Esophagus muscularis mucosa (tissue), 4 donors: Measurements from ENCODE around the gene EZH2. TPM values are rescaled to one million over a fixed set of nuclear protein-coding genes. Genes with fewer than 3 reads are reported as not detected.

Experiments used
- DNase-seq: peaks from one replicate; pipeline ENCODE4 v3.0.0-alpha.2; 2017; ENCODE audit errors: extremely low spot score
- H3K27ac ChIP-seq, 4 donors: fragments of 200-600 bp; sonication (generic); replicated peaks in 1 of 4; 1 replicate in 3 of 4; 2 replicates in 1 of 4; pipeline ENCODE4 v1.5.1; 2016 to 2019; ENCODE audit warnings: mild to moderate bottlenecking in 1 of 4
- H3K27me3 ChIP-seq, 4 donors: fragments of 200-600 bp; sonication (generic); one replicate each; pipeline versions ENCODE4 v1.5.1 to v1.6.0; 2016 to 2019
- H3K36me3 ChIP-seq, 4 donors: fragments of 200-600 bp; sonication (generic); one replicate each; pipeline ENCODE4 v1.5.1; 2016 to 2019
- H3K4me1 ChIP-seq, 4 donors: fragments of 200-600 bp; sonication (generic); one replicate each; pipeline ENCODE4 v1.5.1; 2016 to 2019
- H3K4me3 ChIP-seq, 4 donors: fragments of 200-600 bp; sonication (generic); 1 replicate in 2 of 4; 2 replicates in 2 of 4; pipeline ENCODE4 v1.5.1; 2016 to 2019; ENCODE audit warnings: mild to moderate bottlenecking in 4 of 4, moderate library complexity in 1 of 4
- H3K9me3 ChIP-seq, 4 donors: fragments of 200-600 bp; sonication (generic); 1 replicate in 3 of 4; 2 replicates in 1 of 4; pipeline ENCODE4 v1.5.1; 2016 to 2019
- CTCF ChIP-seq, 3 experiments: fragments of 200-600 bp in 2 of 3; fragments of 450-650 bp in 1 of 3; sonication (generic) in 2 of 3; IDR thresholded peaks; one replicate each; pipeline ENCODE4 v1.5.1; 2017 to 2019; ENCODE audit warnings: antibody characterized with exemption in 3 of 3, mild to moderate bottlenecking in 2 of 3, moderate library complexity in 1 of 3
- EP300 ChIP-seq: sonication (generic); formaldehyde crosslinking; IDR thresholded peaks from one replicate; pipeline ENCODE4 v1.6.1; 2017; ENCODE audit warnings: antibody characterized with exemption
- POLR2A ChIP-seq: fragments of 450-650 bp; IDR thresholded peaks from one replicate; pipeline ENCODE4 v1.6.1; 2017; ENCODE audit warnings: antibody characterized with exemption, moderate library complexity, mild to moderate bottlenecking, low read depth
- POLR2AphosphoS5 ChIP-seq, 2 donors: sonication (generic); formaldehyde crosslinking; IDR thresholded peaks; one replicate each; pipeline ENCODE4 v1.6.1; 2017; ENCODE audit warnings: antibody characterized with exemption in 2 of 2
- WGBS: methylation state at CpG from one replicate; pipeline ENCODE4 v1.1.5; 2018; 5-methylcytosine and 5-hydroxymethylcytosine counted together
- intact Hi-C: fragments of 100-400 bp; cut with DNase I; formaldehyde crosslinking; loops from one replicate; pipeline ENCODE4 v1.15.1; 2023
- total RNA-seq, 4 donors: library from RNA; depleted of rRNA; stranded (reverse); fragments of >200 nt; gene quantifications; one replicate each; pipeline versions ENCODE4 v1.1.0 to v1.2.1, GENCODE V29; 2016

Gene EZH2
- total RNA-seq, 4 donors from 2014 or later, result 0.33 to 0.52 (median 0.45) TPM; not detected in 1

DNA sequence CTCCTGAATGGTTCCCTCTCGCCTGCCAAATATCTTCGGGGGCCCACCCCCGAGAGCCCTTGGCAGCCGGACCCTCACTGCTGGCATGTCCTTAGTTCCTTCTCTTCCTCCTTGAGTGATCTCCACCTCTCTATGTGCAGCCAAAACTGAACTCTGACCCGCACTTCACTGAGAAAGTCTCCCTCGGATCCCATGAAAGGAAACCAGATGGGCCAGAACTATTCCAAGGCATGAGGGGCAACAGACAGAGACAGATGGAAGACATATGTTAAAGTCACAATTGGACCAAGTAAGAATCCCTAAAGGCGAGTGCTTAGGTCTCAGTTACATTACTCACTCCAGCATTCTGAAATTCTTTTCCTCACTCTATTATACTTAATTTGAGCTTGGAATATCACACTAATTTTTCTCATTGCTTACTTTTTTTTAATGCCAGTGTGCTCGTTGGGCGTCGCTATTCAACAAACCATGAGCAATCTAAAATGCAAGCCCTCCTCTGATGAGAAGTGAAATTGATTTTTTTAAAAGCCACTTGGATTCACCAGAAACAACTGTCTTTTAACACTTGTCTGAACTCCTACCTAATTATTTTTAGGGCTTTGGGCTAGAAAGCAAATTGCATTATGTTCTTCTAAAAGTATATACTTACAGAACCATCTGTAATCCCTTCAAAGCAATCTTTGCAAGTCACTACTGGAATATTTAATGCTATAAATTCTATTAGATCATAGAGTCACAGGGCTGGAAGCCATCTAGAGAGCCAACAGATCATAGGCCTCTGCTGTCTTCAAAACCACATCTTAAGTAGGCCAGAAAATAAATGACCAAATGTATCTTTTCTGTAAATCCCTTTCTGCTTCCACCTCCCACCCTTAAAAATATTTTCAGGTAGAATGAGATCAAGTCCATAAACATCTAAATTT, 43.3 kb upstream of the EZH2 start:
- TF ChIP-seq CTCF (IDR thresholded peaks at IDR 0.05) (no peak), POLR2A (no peak), EP300 (no peak), POLR2AphosphoS5 (IDR thresholded peaks at IDR 0.05) (no peak)
- Histone ChIP-seq H3K4me1 (no peaks in the 10 kb centered on the region), H3K9me3 (no peaks in the 10 kb centered on the region), H3K27me3 (no peaks in the 10 kb centered on the region), H3K27ac (no peak overlapping the region), H3K4me3 (no peak overlapping the region), H3K36me3 (no peaks in the 10 kb centered on the region)
- 64% methylated on average over 10 of the region's 10 CpGs for WGBS
- no peak for DNase-seq
- intact Hi-C loops, result no loop called here

GRCh38 chr7:148925836-148926235, 41.7 kb upstream of the EZH2 start:
- Histone ChIP-seq H3K4me3 (no peak overlapping the region), H3K27ac (no peak overlapping the region), H3K9me3 (no peaks in the 10 kb centered on the region), H3K4me1 (no peaks in the 10 kb centered on the region), H3K27me3 (no peaks in the 10 kb centered on the region), H3K36me3 (no peaks in the 10 kb centered on the region)
- 88% methylated on average over 9 of the region's 9 CpGs for WGBS
- TF ChIP-seq EP300 (no peak), POLR2AphosphoS5 (IDR thresholded peaks at IDR 0.05) (no peak), POLR2A (no peak), CTCF (IDR thresholded peaks at IDR 0.05) (no peak)
- intact Hi-C loops, result no loop called here
- no peak for DNase-seq

DNA sequence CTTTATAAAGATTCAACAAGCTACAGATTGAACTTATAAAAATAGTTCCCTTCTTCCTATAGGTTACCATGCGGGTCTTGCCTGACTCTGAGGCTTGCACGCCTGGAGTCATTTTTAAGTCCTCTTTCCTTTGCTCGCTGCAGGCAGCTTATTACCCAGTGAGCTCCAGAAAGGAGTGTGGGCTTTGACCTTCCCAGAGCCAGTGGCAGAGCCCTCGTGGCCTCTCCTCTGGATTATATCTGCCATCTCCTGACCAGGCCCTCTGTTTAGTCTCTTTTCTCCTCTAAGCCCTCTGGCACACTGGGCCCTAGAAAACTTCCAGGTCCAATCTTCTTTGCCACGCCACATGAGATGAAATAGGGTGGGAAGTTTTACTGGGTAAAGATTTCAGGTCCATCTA, 39.9 kb upstream of the EZH2 start:
- Histone ChIP-seq H3K27ac (no peak overlapping the region), H3K27me3 (no peaks in the 10 kb centered on the region), H3K4me1 (no peaks in the 10 kb centered on the region), H3K9me3 (no peaks in the 10 kb centered on the region), H3K4me3 (no peak overlapping the region), H3K36me3 (no peaks in the 10 kb centered on the region)
- DNase-seq, result no peak
- intact Hi-C loops, result no loop called here
- 91% methylated on average over 5 of the region's 5 CpGs for WGBS
- no peak for TF ChIP-seq CTCF (IDR thresholded peaks at IDR 0.05)
- TF ChIP-seq POLR2A, result no peak
- TF ChIP-seq EP300, result no peak
- no peak for TF ChIP-seq POLR2AphosphoS5 (IDR thresholded peaks at IDR 0.05)

GRCh38 chr7:148921806-148922205, 37.7 kb upstream of the EZH2 start:
- Histone ChIP-seq H3K4me3 (no peak overlapping the region), H3K27ac (no peak overlapping the region), H3K36me3 (no peaks in the 10 kb centered on the region), H3K4me1 (no peaks in the 10 kb centered on the region), H3K27me3 (no peaks in the 10 kb centered on the region), H3K9me3 (no peaks in the 10 kb centered on the region)
- TF ChIP-seq CTCF (IDR thresholded peaks at IDR 0.05) (no peak), EP300 (no peak), POLR2A (no peak), POLR2AphosphoS5 (IDR thresholded peaks at IDR 0.05) (no peak)
- no peak for DNase-seq
- WGBS, result 89% methylated on average over 6 of the region's 6 CpGs
- intact Hi-C loops, result no loop called here
